H1 (cell line): ENCODE results near the gene HK2. TPM values are rescaled to one million over a fixed set of nuclear protein-coding genes. Genes with fewer than 3 reads are reported as not detected.

Experiments used
- CTCF ChIA-PET: fragments of 300-600 bp; sonication (Branson Sonifier 250); formaldehyde crosslinking; loops from one replicate; lab custom pipeline; 2021; ENCODE audit not compliant: partially characterized antibody; lab: Charles Lee
- POLR2A ChIA-PET: fragments of 300-600 bp; sonication (Branson Sonifier 250); formaldehyde crosslinking; loops from one replicate; lab custom pipeline; 2021; ENCODE audit warnings: inconsistent platforms; ENCODE audit not compliant: partially characterized antibody; lab: Charles Lee
- DNase-seq, 2 experiments: peaks; one replicate each; pipeline versions ENCODE4 v3.0.0 to v3.0.0-alpha.2; 2010 to 2022; ENCODE audit warnings: low spot score in 2 of 2, low read depth in 1 of 2, mixed read lengths in 1 of 2
- FAIRE-seq: peaks from 2 replicates; lab custom pipeline; 2011; peaks lifted over from hg19 to GRCh38; lab: Jason Lieb, UNC
- H2AFZ ChIP-seq: 2 replicates; pipeline ENCODE4 v1.8.1; 2012; ENCODE audit warnings: low read length, inconsistent platforms
- H2AK5ac ChIP-seq: 2 replicates; pipeline ENCODE4 v1.6.1; 2013; ENCODE audit warnings: low read depth, low read length
- H2BK120ac ChIP-seq: replicated peaks from 2 replicates; pipeline ENCODE3; 2013; ENCODE audit warnings: low read depth, low read length, inconsistent platforms
- H2BK12ac ChIP-seq: 2 replicates; pipeline ENCODE4 v1.6.1; 2013; ENCODE audit warnings: low read depth, low read length
- H2BK15ac ChIP-seq: 2 replicates; pipeline ENCODE4 v1.6.1; 2013; ENCODE audit warnings: low read length
- H2BK20ac ChIP-seq: 2 replicates; pipeline ENCODE4 v1.6.1; 2013; ENCODE audit warnings: low read length
- H2BK5ac ChIP-seq: 2 replicates; pipeline ENCODE4 v1.6.1; 2013; ENCODE audit warnings: low read depth, low read length
- H3K14ac ChIP-seq: 2 replicates; pipeline ENCODE4 v1.6.1; 2013; ENCODE audit warnings: inconsistent platforms; ENCODE audit not compliant: insufficient read length
- H3K18ac ChIP-seq: 2 replicates; pipeline ENCODE4 v1.6.1; 2013; ENCODE audit warnings: low read length; ENCODE audit errors: extremely low read depth
- H3K23ac ChIP-seq: 2 replicates; pipeline ENCODE4 v1.6.1; 2013; ENCODE audit warnings: inconsistent platforms; ENCODE audit not compliant: insufficient read length
- H3K23me2 ChIP-seq: 2 replicates; pipeline ENCODE4 v1.6.1; 2013; ENCODE audit warnings: low read depth, low read length
- H3K27ac ChIP-seq: 2 replicates; pipeline ENCODE4 v1.6.1; 2011; ENCODE audit warnings: low read depth, low read length, inconsistent platforms
- H3K27me3 ChIP-seq, 4 experiments: replicated peaks in 1 of 4; 1 replicate in 1 of 4; 2 replicates in 3 of 4; pipeline versions ENCODE4 v1.6.1 to v1.8.1; 2011 to 2013; ENCODE audit warnings: low read length in 3 of 4, mild to moderate bottlenecking in 3 of 4, inconsistent platforms in 2 of 4, mixed read lengths in 2 of 4, moderate library complexity in 1 of 4; ENCODE audit not compliant: control insufficient read depth in 3 of 4, insufficient read depth in 3 of 4; ENCODE audit errors: extremely low read depth in 1 of 4
- H3K36me3 ChIP-seq, 4 experiments: 2 replicates each; pipeline versions ENCODE4 v1.6.1 to v1.8.1; 2011 to 2013; ENCODE audit warnings: mild to moderate bottlenecking in 4 of 4, low read length in 3 of 4, moderate library complexity in 2 of 4, control low read depth in 1 of 4, inconsistent platforms in 1 of 4; ENCODE audit not compliant: insufficient read depth in 4 of 4, control insufficient read depth in 2 of 4
- H3K4ac ChIP-seq: replicated peaks from 2 replicates; pipeline ENCODE3; 2013; ENCODE audit warnings: low read length, low read depth, mixed read lengths, inconsistent platforms; ENCODE audit not compliant: insufficient read length
- H3K4me1 ChIP-seq, 4 experiments: replicated peaks in 1 of 4; 1 replicate in 1 of 4; 2 replicates in 3 of 4; pipeline versions ENCODE4 v1.6.1 to v1.8.1; 2011 to 2013; ENCODE audit warnings: low read length in 3 of 4, inconsistent platforms in 2 of 4, mixed read lengths in 1 of 4; ENCODE audit not compliant: insufficient read depth in 4 of 4, control insufficient read depth in 3 of 4
- H3K4me2 ChIP-seq, 2 experiments: 2 replicates each; pipeline versions ENCODE4 v1.6.1 to v1.8.1; 2011 to 2013; ENCODE audit warnings: low read depth in 2 of 2, low read length in 2 of 2, control low read depth in 1 of 2, inconsistent platforms in 1 of 2, mild to moderate bottlenecking in 1 of 2; ENCODE audit not compliant: insufficient read depth in 1 of 2
- H3K4me3 ChIP-seq, 4 experiments: fragments of 200-600, 300-600 bp in 1 of 4; sonication (generic), shearing (Covaris generic), sonication (Bioruptor Twin) in 1 of 4; 2 replicates each; pipeline versions ENCODE4 v1.5.1 to v1.8.1; 2011 to 2016; ENCODE audit warnings: low read length in 4 of 4, low read depth in 3 of 4, control low read depth in 2 of 4, inconsistent platforms in 2 of 4, mild to moderate bottlenecking in 2 of 4, mixed read lengths in 1 of 4, moderate library complexity in 1 of 4; ENCODE audit not compliant: insufficient read depth in 2 of 4; ENCODE audit errors: extremely low read depth in 1 of 4
- H3K56ac ChIP-seq: replicated peaks from 2 replicates; pipeline ENCODE3; 2013; ENCODE audit warnings: low read depth, mild to moderate bottlenecking, mixed read lengths, low read length, inconsistent platforms; ENCODE audit not compliant: insufficient read length
- H3K79me1 ChIP-seq: 2 replicates; pipeline ENCODE4 v1.6.1; 2013; ENCODE audit warnings: low read depth, low read length, control low read depth
- H3K79me2 ChIP-seq, 2 experiments: 2 replicates each; pipeline versions ENCODE4 v1.6.1 to v1.8.1; 2012 to 2013; ENCODE audit warnings: low read length in 2 of 2, mild to moderate bottlenecking in 2 of 2, inconsistent platforms in 1 of 2; ENCODE audit not compliant: insufficient read depth in 2 of 2, control insufficient read depth in 1 of 2
- H3K9ac ChIP-seq, 4 experiments: replicated peaks in 1 of 4; 1 replicate in 1 of 4; 2 replicates in 3 of 4; pipeline versions ENCODE4 v1.6.1 to v1.8.1; 2011 to 2013; ENCODE audit warnings: low read depth in 3 of 4, low read length in 3 of 4, control low read depth in 2 of 4, mild to moderate bottlenecking in 2 of 4, moderate library complexity in 2 of 4, inconsistent platforms in 1 of 4; ENCODE audit errors: extremely low read depth in 1 of 4
- H3K9me3 ChIP-seq, 2 experiments: 2 replicates each; pipeline versions ENCODE4 v1.6.1 to v1.8.1; 2012 to 2013; ENCODE audit warnings: mild to moderate bottlenecking in 2 of 2, moderate library complexity in 2 of 2, control low read depth in 1 of 2, inconsistent platforms in 1 of 2, low read depth in 1 of 2, low read length in 1 of 2, mixed read lengths in 1 of 2; ENCODE audit not compliant: insufficient read depth in 2 of 2
- H4K20me1 ChIP-seq, 2 experiments: replicated peaks in 1 of 2; 2 replicates each; pipeline versions ENCODE3 to v1.8.1; 2011 to 2013; ENCODE audit warnings: inconsistent platforms in 2 of 2, low read length in 2 of 2, mild to moderate bottlenecking in 1 of 2; ENCODE audit not compliant: insufficient read depth in 2 of 2, control insufficient read depth in 1 of 2
- H4K5ac ChIP-seq: 2 replicates; pipeline ENCODE4 v1.6.1; 2013; ENCODE audit warnings: low read length, low read depth, mixed read lengths, inconsistent platforms; ENCODE audit not compliant: insufficient read length
- H4K8ac ChIP-seq: 2 replicates; pipeline ENCODE4 v1.8.0; 2013; ENCODE audit warnings: mild to moderate bottlenecking, moderate library complexity, low read length, inconsistent platforms; ENCODE audit not compliant: insufficient read depth; ENCODE audit errors: extremely low read depth
- H4K91ac ChIP-seq: replicated peaks from 2 replicates; pipeline ENCODE3; 2013; ENCODE audit warnings: low read length, mixed read lengths, inconsistent platforms; ENCODE audit not compliant: insufficient read length
- ATF3 ChIP-seq: IDR thresholded peaks from 2 replicates; pipeline ENCODE4 v1.6.1; 2011; ENCODE audit warnings: low read depth, mild to moderate bottlenecking, low read length; ENCODE audit not compliant: insufficient read depth
- BRCA1 ChIP-seq: IDR thresholded peaks from 2 replicates; pipeline ENCODE4 v1.6.1; 2012; ENCODE audit warnings: low read depth, low read length, improper control_type of control experiment
- CHD1 ChIP-seq: IDR thresholded peaks from 2 replicates; pipeline ENCODE4 v1.6.1; 2012; ENCODE audit warnings: low read depth, low read length, improper control_type of control experiment
- HDAC2 ChIP-seq, 2 experiments: fragments of 300-600 bp in 1 of 2; sonication (generic) in 1 of 2; IDR thresholded peaks; 2 replicates each; pipeline ENCODE4 v1.6.1; 2011 to 2012; ENCODE audit warnings: low read depth in 2 of 2, low read length in 2 of 2, mild to moderate bottlenecking in 2 of 2, moderate library complexity in 2 of 2, borderline replicate concordance in 1 of 2, inconsistent platforms in 1 of 2
- KDM4A ChIP-seq: IDR thresholded peaks from one replicate; pipeline ENCODE4 v1.7.1; 2012; ENCODE audit warnings: low read depth, mild to moderate bottlenecking, moderate library complexity, low read length, inconsistent platforms; ENCODE audit not compliant: severe bottlenecking
- MAX ChIP-seq: IDR thresholded peaks from 2 replicates; pipeline ENCODE4 v1.6.1; 2012; ENCODE audit warnings: inconsistent platforms
- RBBP5 ChIP-seq: IDR thresholded peaks from 2 replicates; pipeline ENCODE4 v1.7.1; 2012; ENCODE audit warnings: low read depth, mild to moderate bottlenecking, inconsistent platforms, low read length, moderate library complexity, borderline replicate concordance
- RXRA ChIP-seq: IDR thresholded peaks from 2 replicates; pipeline ENCODE4 v1.6.1; 2011; ENCODE audit warnings: low read depth, mild to moderate bottlenecking, low read length, moderate library complexity; ENCODE audit not compliant: insufficient read depth
- SUZ12 ChIP-seq: fragments of 200-600 bp; sonication (generic); IDR thresholded peaks from 2 replicates; pipeline ENCODE4 v1.6.1; 2012; ENCODE audit warnings: mild to moderate bottlenecking, inconsistent platforms, low read length, moderate library complexity, mixed read lengths
- whole genome bisulfite sequencing, 2 experiments: shearing (Covaris generic) in 1 of 2; methylation state at CpG; one replicate each; pipeline versions ENCODE4 v1.1.6 to v1.1.7; 2013 to 2015; ENCODE audit warnings: low lambda C conversion rate in 2 of 2, mixed read lengths in 2 of 2, inconsistent platforms in 1 of 2, low coverage in 1 of 2, missing lambda C conversion rate in 1 of 2; ENCODE audit not compliant: insufficient replicate concordance in 2 of 2, insufficient coverage in 1 of 2, insufficient read length in 1 of 2; ENCODE audit errors: extremely low coverage in 1 of 2, missing lambda C conversion rate in 1 of 2; 5-methylcytosine and 5-hydroxymethylcytosine counted together
- polyA plus RNA-seq, 7 experiments: library from polyadenylated mRNA; depleted of rRNA in 3 of 7; stranded (reverse) in 5 of 7; unstranded in 2 of 7; fragments of >200 nt in 5 of 7; fragments of 200-250 nt in 2 of 7; gene quantifications; 1 replicate in 5 of 7; 2 replicates in 1 of 7; 4 replicates in 1 of 7; pipeline versions ENCODE4 v1.2.1 to v1.2.3, GENCODE V29; 2011 to 2013; ENCODE audit warnings: missing spikeins in 2 of 7, mixed read lengths in 2 of 7
- total RNA-seq: library from RNA; stranded (reverse); fragmentation: NEBNext Ultra II Directional; extraction: Animal tissue kit (Norgen Biotek cat#: 25700); gene quantifications from 2 replicates; pipeline ENCODE4 v1.2.1, GENCODE V29; 2021

Gene HK2
- total and polyA plus RNA-seq, 2 of the 8 experiments (the other 6 are each of a cell fraction or from before 2014, with no cell fraction given): 22.1 to 61.9 TPM

- H2BK12ac ChIP-seq: peak overlapping the region; percentile 46; the same call in 1 of the 2 replicates
- no peak overlapping the region for H3K4ac ChIP-seq
- ChIA-PET CTCF (interaction anchor here (0.7 to 9.1 kb wide), 28 partner anchors 8 to 285 kb away, joined by 3 to 117 read pairs (median 6); no protein-coding TSS in a partner anchor), POLR2A (interaction anchor here (0.7 to 7.8 kb wide), 29 partner anchors 8 to 315 kb away, joined by 3 to 95 read pairs (median 4); no protein-coding TSS in a partner anchor)
- H2BK5ac ChIP-seq: 0 out of 2 replicates have a peak overlapping the region, but pooled peaks have one; percentile 31
- peak overlapping the region; percentile 25; the same call in 1 of the 2 replicates for H3K18ac ChIP-seq
- H3K4me1 ChIP-seq: peaks cover 7 to 21% (median 16%) of the 10 kb centered on the region in 4 experiments
- peak overlapping the region; percentile 14 for H2BK120ac ChIP-seq
- H3K79me2 ChIP-seq: peaks cover 19 to 56% of the 10 kb centered on the region in 2 experiments
- H3K23me2 ChIP-seq: peaks cover 11% of the 10 kb centered on the region; the same call in 1 of the 2 replicates
- no peaks in the 10 kb centered on the region for H3K9me3 ChIP-seq
- FAIRE-seq (peak; percentile 28), DNase-seq (no peak)
- H4K20me1 ChIP-seq: peaks cover 12 to 17% of the 10 kb centered on the region in 2 experiments
- peak overlapping the region; percentile 58 for H4K91ac ChIP-seq
- H3K14ac ChIP-seq: no peak overlapping the region
- no peaks in the 10 kb centered on the region for H3K27me3 ChIP-seq
- H3K4me2 ChIP-seq: peak overlapping the region; percentile 85 to 96
- H2BK20ac ChIP-seq: no peak overlapping the region
- no peak overlapping the region for H2AK5ac ChIP-seq
- no peak overlapping the region for H3K56ac ChIP-seq
- no peak overlapping the region for H2AFZ ChIP-seq
- H3K36me3 ChIP-seq: no peaks in the 10 kb centered on the region
- H3K9ac ChIP-seq: peak overlapping the region in 3 of 4 experiments; percentile 9 to 72 (median 61); a peak in 5 of 7 replicates
- peak overlapping the region; percentile 51 to 91 (median 88) for H3K4me3 ChIP-seq
- no peak overlapping the region for H2BK15ac ChIP-seq
- H3K23ac ChIP-seq: no peak overlapping the region
- peak overlapping the region; percentile 12 for H4K5ac ChIP-seq
- WGBS, 2 experiments: 10% methylated on average over 15 of the region's 15 CpGs; no CpG with 5 or more reads in 1 of the 2 experiments
- no peak overlapping the region for H4K8ac ChIP-seq
- peaks cover 4% of the 10 kb centered on the region; the same call in 1 of the 2 replicates for H3K79me1 ChIP-seq
- 0 out of 2 replicates have a peak overlapping the region, but pooled peaks have one; percentile 51 for H3K27ac ChIP-seq
- no peak for TF ChIP-seq MAX
- TF ChIP-seq HDAC2 (IDR thresholded peaks at IDR 0.05; ENCODE audit: borderline replicate concordance in 1 of 2, low read depth in 2 of 2, low read length in 2 of 2): 0 out of 4 replicates have a peak, but pooled peaks of 1 of the 2 experiments have one; percentile 62
- TF ChIP-seq SUZ12: no peak
- no peak for TF ChIP-seq BRCA1
- TF ChIP-seq ATF3: no peak
- TF ChIP-seq KDM4A: no peak
- TF ChIP-seq RXRA: no peak
- TF ChIP-seq CHD1: no peak
- TF ChIP-seq RBBP5: no peak
Measured at GRCh38 chr2:74835831-74836674, 2.1 kb downstream of the HK2 start.
